Measurements from ENCODE around the gene WNT16. TPM values are rescaled to one million over a fixed set of nuclear protein-coding genes. Genes with fewer than 3 reads are reported as not detected.

Gene WNT16
- total and polyA plus RNA-seq, 12 donors = 0.06 to 0.19 (median 0.09) TPM; not detected in 4

DNA sequence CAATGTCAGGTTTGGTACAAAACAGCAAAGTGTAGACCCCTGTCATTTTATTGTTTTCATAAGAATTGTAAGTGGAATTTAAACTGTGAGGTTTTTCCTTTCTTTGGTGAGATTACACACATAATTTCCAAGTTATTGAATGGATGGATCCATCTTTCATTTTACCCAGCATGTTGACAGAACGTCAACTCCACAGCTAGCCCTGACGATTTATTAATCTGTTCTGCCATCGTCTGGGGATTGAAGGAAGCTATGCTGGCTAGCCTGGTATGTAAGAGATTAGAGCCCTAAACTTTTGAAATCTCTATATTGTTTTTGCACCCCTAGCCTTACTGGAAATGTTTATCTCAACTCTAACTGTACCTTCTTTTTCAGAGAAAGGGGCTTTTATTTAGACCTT is 8.6 kb downstream of the WNT16 start:
- intact Hi-C loops (cut with DNase I) = no loop called here
- Histone ChIP-seq H3K9me3 (replicated peaks in 1 of 3) (no peaks in the 10 kb centered on the region), H3K27ac (no peak overlapping the region), H3K4me3 (no peak overlapping the region), H3K4me1 (replicated peaks in 1 of 2) (no peaks in the 10 kb centered on the region), H3K27me3 (peaks cover 19% of the 10 kb centered on the region), H3K36me3 (replicated peaks in 1 of 2) (no peaks in the 10 kb centered on the region)
- TF ChIP-seq POLR2A (IDR thresholded peaks at IDR 0.05) = no peak
- TF ChIP-seq, protein P1, sequence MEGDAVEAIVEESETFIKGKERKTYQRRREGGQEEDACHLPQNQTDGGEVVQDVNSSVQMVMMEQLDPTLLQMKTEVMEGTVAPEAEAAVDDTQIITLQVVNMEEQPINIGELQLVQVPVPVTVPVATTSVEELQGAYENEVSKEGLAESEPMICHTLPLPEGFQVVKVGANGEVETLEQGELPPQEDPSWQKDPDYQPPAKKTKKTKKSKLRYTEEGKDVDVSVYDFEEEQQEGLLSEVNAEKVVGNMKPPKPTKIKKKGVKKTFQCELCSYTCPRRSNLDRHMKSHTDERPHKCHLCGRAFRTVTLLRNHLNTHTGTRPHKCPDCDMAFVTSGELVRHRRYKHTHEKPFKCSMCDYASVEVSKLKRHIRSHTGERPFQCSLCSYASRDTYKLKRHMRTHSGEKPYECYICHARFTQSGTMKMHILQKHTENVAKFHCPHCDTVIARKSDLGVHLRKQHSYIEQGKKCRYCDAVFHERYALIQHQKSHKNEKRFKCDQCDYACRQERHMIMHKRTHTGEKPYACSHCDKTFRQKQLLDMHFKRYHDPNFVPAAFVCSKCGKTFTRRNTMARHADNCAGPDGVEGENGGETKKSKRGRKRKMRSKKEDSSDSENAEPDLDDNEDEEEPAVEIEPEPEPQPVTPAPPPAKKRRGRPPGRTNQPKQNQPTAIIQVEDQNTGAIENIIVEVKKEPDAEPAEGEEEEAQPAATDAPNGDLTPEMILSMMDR (IDR thresholded peaks at IDR 0.05) = no peak
- 13 to 24% (median 22%) methylated on average over 3 of the region's 3 CpGs for WGBS, 4 donors
- DNase-seq = no peak

DNA sequence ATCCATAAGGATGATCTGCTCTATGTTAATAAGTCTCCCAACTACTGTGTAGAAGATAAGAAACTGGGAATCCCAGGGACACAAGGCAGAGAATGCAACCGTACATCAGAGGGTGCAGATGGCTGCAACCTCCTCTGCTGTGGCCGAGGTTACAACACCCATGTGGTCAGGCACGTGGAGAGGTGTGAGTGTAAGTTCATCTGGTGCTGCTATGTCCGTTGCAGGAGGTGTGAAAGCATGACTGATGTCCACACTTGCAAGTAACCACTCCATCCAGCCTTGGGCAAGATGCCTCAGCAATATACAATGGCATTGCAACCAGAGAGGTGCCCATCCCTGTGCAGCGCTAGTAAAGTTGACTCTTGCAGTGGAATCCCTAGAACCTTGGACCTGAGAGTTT is 10.3 kb downstream of the WNT16 start:
- peaks cover 16% of the 10 kb centered on the region for H3K27me3 ChIP-seq
- intact Hi-C loops (cut with DNase I) = no loop called here
- no peak overlapping the region for H3K27ac ChIP-seq
- no peaks in the 10 kb centered on the region for H3K36me3 ChIP-seq (replicated peaks in 1 of 2)
- 69 to 78% (median 75%) methylated on average over 5 of the region's 5 CpGs for WGBS, 4 donors
- H3K4me3 ChIP-seq = no peak overlapping the region
- TF ChIP-seq POLR2A (IDR thresholded peaks at IDR 0.05) = no peak
- TF ChIP-seq, protein P1 (IDR thresholded peaks at IDR 0.05) = no peak
- H3K9me3 ChIP-seq (replicated peaks in 1 of 3) = no peaks in the 10 kb centered on the region
- no peak for DNase-seq
- H3K4me1 ChIP-seq (replicated peaks in 1 of 2) = peaks cover 0 to 7% of the 10 kb centered on the region in 2 donors

DNA sequence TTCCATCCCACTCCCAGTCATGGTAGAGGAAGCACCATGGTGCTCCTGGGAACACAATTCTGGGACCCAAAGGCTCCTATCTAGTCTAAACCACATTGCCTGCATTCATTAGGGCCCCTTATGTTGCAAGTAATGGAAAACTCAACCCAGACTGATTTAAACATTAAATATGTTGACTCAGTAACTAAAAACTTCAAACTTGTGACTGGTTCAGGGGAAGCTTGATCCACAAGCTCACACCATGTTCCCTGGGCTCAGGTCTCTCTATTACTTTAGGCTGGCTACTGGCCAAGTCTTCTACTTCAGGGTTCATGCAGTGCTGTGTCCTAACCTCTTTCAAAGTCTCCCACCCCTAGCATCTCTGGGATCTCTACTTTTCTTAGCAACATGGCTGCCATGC is 13.1 kb downstream of the WNT16 start:
- Histone ChIP-seq H3K36me3 (replicated peaks in 1 of 2) (no peaks in the 10 kb centered on the region), H3K4me1 (replicated peaks in 1 of 2) (peaks cover 0 to 7% of the 10 kb centered on the region in 2 donors), H3K4me3 (no peak overlapping the region), H3K27me3 (no peaks in the 10 kb centered on the region), H3K9me3 (replicated peaks in 1 of 3) (no peaks in the 10 kb centered on the region), H3K27ac (no peak overlapping the region)
- intact Hi-C loops (cut with DNase I) = no loop called here
- TF ChIP-seq, protein P1 (IDR thresholded peaks at IDR 0.05) = no peak
- no peak for TF ChIP-seq POLR2A (IDR thresholded peaks at IDR 0.05)
- no peak for DNase-seq

DNA sequence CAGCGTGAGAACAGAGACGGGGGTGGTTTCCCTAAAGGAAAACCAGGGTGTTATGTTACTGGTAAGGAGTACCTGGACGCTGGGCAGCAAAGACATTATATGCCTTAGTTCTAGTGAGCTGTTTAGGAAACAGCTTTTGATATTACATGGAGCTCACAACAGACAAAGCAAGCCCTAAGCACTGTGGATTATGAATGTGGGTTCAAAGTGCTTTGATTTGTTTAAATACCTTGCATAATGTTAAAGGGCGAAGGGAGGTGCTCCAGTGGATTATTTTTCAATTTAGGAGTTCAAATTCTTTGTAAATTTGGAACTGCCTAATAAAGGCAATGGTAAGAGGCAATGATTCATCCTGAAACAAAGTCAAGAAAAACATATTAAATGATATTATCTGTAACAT is 13.8 kb downstream of the WNT16 start:
- Histone ChIP-seq H3K4me1 (replicated peaks in 1 of 2) (peaks cover 0 to 7% of the 10 kb centered on the region in 2 donors), H3K36me3 (replicated peaks in 1 of 2) (no peaks in the 10 kb centered on the region), H3K27me3 (no peaks in the 10 kb centered on the region), H3K9me3 (replicated peaks in 1 of 3) (no peaks in the 10 kb centered on the region), H3K4me3 (no peak overlapping the region), H3K27ac (no peak overlapping the region)
- 89 to 97% (median 94%) methylated on average over 4 of the region's 4 CpGs for WGBS, 4 donors
- TF ChIP-seq, protein P1 (IDR thresholded peaks at IDR 0.05) = no peak
- TF ChIP-seq POLR2A (IDR thresholded peaks at IDR 0.05) = no peak
- no peak for DNase-seq
- intact Hi-C loops (cut with DNase I) = no loop called here

All from adrenal gland (tissue), 12 donors.